Measurements from ENCODE around the gene HOTAIR.

HOTAIR gene

DNA sequence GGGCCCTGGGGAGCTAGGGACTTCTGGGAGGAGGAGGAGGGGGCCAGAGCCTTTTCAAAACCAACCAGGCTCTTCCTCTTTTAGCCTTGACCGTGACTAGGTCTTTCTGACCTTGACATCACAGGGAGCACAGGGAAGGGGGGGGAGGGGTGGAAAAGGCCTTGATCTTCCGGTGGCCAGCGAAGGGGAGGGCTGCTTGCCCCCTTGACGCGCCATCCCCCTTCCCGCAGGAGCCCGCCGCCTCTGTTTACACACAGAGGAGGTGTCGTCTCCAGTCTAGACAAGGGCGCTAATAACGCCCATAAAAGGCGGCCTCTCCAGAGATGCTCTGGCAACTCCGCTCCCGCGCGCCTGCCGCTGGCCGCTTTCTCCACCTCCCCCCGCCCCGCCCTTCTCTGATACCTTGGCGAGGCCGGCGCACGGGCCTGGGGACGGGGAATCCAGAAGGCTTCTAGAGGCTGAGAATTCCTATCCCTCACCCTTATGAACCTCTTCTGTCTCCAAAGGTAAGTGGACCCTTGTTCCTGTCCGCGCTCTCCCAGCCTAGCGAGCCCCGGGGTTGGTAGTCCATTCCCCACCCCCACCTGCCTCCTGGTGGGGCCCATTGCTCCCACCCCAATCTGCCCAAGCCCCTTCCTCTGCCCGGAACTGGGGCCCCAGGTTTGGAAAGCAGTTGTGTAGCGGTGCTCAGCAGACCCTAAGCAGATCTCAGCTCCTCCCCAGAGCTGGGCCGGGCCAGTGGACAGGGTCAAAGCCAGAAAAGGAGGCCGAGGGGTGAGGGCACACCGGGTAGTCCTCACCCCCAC is 24.9 kb downstream of the HOTAIR start:
- Histone ChIP-seq H2BK5ac (ENCODE audit: low read length) (no peak overlapping the region), H3K4me3 (ENCODE audit: low read length in 2 of 2) (no peak overlapping the region), H3K27ac (replicated peaks; ENCODE audit: low read length) (no peak overlapping the region), H2BK15ac (ENCODE audit: low read length) (no peak overlapping the region), H3K14ac (ENCODE audit: low read length) (no peak overlapping the region), H4K91ac (ENCODE audit: low read depth, low read length, poor library complexity) (no peak overlapping the region), H3K9me3 (replicated peaks in 1 of 2; ENCODE audit: control insufficient read depth in 2 of 2, insufficient read depth in 1 of 2, low read depth in 1 of 2, low read length in 2 of 2) (peaks cover 0 to 9% of the 10 kb centered on the region in 2 donors), H2AFZ (ENCODE audit: low read length) (no peak overlapping the region), H3K4ac (ENCODE audit: low read length) (no peak overlapping the region), H3K27me3 (ENCODE audit: control insufficient read depth in 3 of 3, insufficient read depth in 3 of 3, low read depth in 1 of 3, low read length in 3 of 3) (peaks cover 71 to 100% (median 99%) of the 10 kb centered on the region in 3 experiments), H2AK5ac (ENCODE audit: low read depth, low read length) (no peak overlapping the region), H3K9ac (ENCODE audit: low read depth, low read length, poor library complexity) (no peak overlapping the region), H3K4me1 (ENCODE audit: control insufficient read depth in 2 of 2, insufficient read depth in 1 of 2, low read depth in 1 of 2, low read length in 2 of 2) (no peaks in the 10 kb centered on the region), H2BK120ac (ENCODE audit: low read depth, low read length) (no peak overlapping the region), H3K36me3 (replicated peaks in 1 of 2; ENCODE audit: control insufficient read depth in 2 of 2, insufficient read depth in 2 of 2, low read length in 2 of 2) (no peaks in the 10 kb centered on the region), H2BK12ac (ENCODE audit: low read length) (no peak overlapping the region), H3K18ac (ENCODE audit: low read length) (no peak overlapping the region), H3K79me1 (ENCODE audit: low read depth, low read length) (peaks cover 3% of the 10 kb centered on the region), H4K8ac (ENCODE audit: low read depth, low read length) (no peak overlapping the region), H3K4me2 (ENCODE audit: insufficient read depth, low read length, poor library complexity, severe bottlenecking) (no peak overlapping the region), H3K23ac (ENCODE audit: low read depth, low read length, poor library complexity) (peak overlapping the region; percentile 71)
- WGBS, 2 donors (ENCODE audit: extremely low coverage in 2 of 2, insufficient read length in 2 of 2, insufficient replicate concordance in 1 of 2): no CpG with 5 or more reads among the region's 34 CpGs
- DNase-seq (ENCODE audit: low spot score): no peak

DNA sequence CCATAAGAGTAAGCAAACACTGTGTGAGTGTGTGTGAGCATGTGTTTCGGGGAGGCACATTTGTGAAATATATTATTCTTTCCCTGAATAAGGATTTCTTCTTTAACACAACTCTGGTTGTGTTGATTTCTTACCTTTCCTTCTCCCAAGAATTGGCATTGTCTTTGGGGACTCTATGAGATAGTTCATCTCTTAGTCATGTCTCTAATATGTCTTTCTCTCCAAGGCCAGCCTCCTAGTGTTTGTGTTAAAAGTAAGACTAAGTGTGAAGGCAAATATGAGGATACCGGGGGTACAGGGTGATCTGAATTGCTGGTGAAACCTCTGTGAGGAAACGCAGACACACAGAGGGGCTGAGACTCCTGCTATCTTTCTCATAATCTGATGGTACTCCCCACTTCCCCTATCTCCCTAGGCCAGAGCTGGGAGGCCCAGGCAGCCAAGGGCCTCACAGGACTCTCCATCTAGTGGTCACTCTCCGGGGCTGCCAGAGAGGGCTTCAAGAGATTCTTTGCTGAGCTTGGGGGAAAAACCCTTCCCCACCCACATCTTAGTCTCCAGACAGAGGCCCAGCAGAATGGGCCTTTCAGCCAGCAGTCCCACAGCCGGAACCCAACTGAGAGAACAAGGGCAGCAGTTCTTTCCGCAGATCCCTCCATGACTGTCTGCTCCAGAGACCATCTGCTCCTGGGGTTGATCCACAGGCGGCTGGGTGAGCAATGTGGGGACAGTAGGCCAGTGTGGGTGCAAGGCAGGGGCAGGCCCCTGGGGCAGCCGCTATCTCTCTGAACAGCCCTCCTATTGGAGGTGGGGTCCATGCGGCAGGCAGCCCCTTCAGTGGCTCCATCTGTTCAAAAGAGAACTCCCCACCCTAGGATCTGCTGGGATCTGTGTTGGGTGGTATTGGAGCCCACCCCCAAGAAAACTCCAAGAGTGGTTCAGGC is 25.8 kb downstream of the HOTAIR start:
- no peak overlapping the region for H3K27ac ChIP-seq (replicated peaks; ENCODE audit: low read length)
- no peak overlapping the region for H2BK5ac ChIP-seq (ENCODE audit: low read length)
- no peak overlapping the region for H4K91ac ChIP-seq (ENCODE audit: low read depth, low read length, poor library complexity)
- peaks cover 0 to 13% of the 10 kb centered on the region in 2 donors for H3K9me3 ChIP-seq (replicated peaks in 1 of 2; ENCODE audit: control insufficient read depth in 2 of 2, insufficient read depth in 1 of 2, low read depth in 1 of 2, low read length in 2 of 2)
- no peak overlapping the region for H3K14ac ChIP-seq (ENCODE audit: low read length)
- H3K9ac ChIP-seq (ENCODE audit: low read depth, low read length, poor library complexity): no peak overlapping the region
- H3K4me3 ChIP-seq (ENCODE audit: low read length in 2 of 2): no peak overlapping the region
- H3K79me1 ChIP-seq (ENCODE audit: low read depth, low read length): peaks cover 3% of the 10 kb centered on the region
- H3K36me3 ChIP-seq (replicated peaks in 1 of 2; ENCODE audit: control insufficient read depth in 2 of 2, insufficient read depth in 2 of 2, low read length in 2 of 2): no peaks in the 10 kb centered on the region
- WGBS, 2 donors (ENCODE audit: extremely low coverage in 2 of 2, insufficient read length in 2 of 2, insufficient replicate concordance in 1 of 2): no CpG with 5 or more reads among the region's 9 CpGs
- no peak overlapping the region for H2BK12ac ChIP-seq (ENCODE audit: low read length)
- no peak overlapping the region for H2BK120ac ChIP-seq (ENCODE audit: low read depth, low read length)
- H3K4me2 ChIP-seq (ENCODE audit: insufficient read depth, low read length, poor library complexity, severe bottlenecking): no peak overlapping the region
- no peak overlapping the region for H3K4ac ChIP-seq (ENCODE audit: low read length)
- no peak overlapping the region for H2BK15ac ChIP-seq (ENCODE audit: low read length)
- H3K23ac ChIP-seq (ENCODE audit: low read depth, low read length, poor library complexity): peak overlapping the region; percentile 71
- peak overlapping the region; percentile 68 for H2AK5ac ChIP-seq (ENCODE audit: low read depth, low read length)
- no peak overlapping the region for H2AFZ ChIP-seq (ENCODE audit: low read length)
- H3K18ac ChIP-seq (ENCODE audit: low read length): no peak overlapping the region
- H3K4me1 ChIP-seq (ENCODE audit: control insufficient read depth in 2 of 2, insufficient read depth in 1 of 2, low read depth in 1 of 2, low read length in 2 of 2): no peaks in the 10 kb centered on the region
- H4K8ac ChIP-seq (ENCODE audit: low read depth, low read length): no peak overlapping the region
- no peak for DNase-seq (ENCODE audit: low spot score)
- peaks cover 72 to 100% (median 99%) of the 10 kb centered on the region in 3 experiments for H3K27me3 ChIP-seq (ENCODE audit: control insufficient read depth in 3 of 3, insufficient read depth in 3 of 3, low read depth in 1 of 3, low read length in 3 of 3)

DNA sequence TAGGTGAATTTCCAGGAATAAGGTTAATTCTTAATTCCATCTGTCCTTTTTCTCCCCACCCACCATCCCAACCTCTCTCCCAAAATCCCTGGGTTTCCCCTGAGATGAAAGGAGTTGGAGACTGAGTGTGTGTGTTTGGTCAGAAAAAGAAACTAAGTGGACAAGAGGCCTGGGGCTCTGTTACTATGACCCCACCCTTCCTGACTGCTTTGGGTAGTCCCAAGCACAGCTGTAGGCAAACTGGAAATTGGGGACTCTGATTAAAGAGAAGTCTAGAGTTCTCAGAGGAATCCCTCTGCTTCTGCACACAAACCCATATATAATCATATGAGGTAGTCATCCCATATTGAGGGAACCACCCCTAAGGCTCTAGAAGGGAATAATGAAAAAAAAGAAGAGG is 27.0 kb downstream of the HOTAIR start:
- Histone ChIP-seq H3K4me3 (ENCODE audit: low read length in 2 of 2) (no peak overlapping the region), H2AFZ (ENCODE audit: low read length) (no peak overlapping the region), H3K4ac (ENCODE audit: low read length) (no peak overlapping the region), H3K9me3 (replicated peaks in 1 of 2; ENCODE audit: control insufficient read depth in 2 of 2, insufficient read depth in 1 of 2, low read depth in 1 of 2, low read length in 2 of 2) (peaks cover 0 to 14% of the 10 kb centered on the region in 2 donors), H2BK12ac (ENCODE audit: low read length) (no peak overlapping the region), H4K8ac (ENCODE audit: low read depth, low read length) (no peak overlapping the region), H2BK5ac (ENCODE audit: low read length) (no peak overlapping the region), H3K36me3 (replicated peaks in 1 of 2; ENCODE audit: control insufficient read depth in 2 of 2, insufficient read depth in 2 of 2, low read length in 2 of 2) (no peaks in the 10 kb centered on the region), H3K4me2 (ENCODE audit: insufficient read depth, low read length, poor library complexity, severe bottlenecking) (no peak overlapping the region), H4K91ac (ENCODE audit: low read depth, low read length, poor library complexity) (no peak overlapping the region), H3K18ac (ENCODE audit: low read length) (no peak overlapping the region), H3K27me3 (ENCODE audit: control insufficient read depth in 3 of 3, insufficient read depth in 3 of 3, low read depth in 1 of 3, low read length in 3 of 3) (peaks cover 67 to 100% (median 93%) of the 10 kb centered on the region in 3 experiments), H3K79me1 (ENCODE audit: low read depth, low read length) (no peaks in the 10 kb centered on the region), H2BK15ac (ENCODE audit: low read length) (no peak overlapping the region), H3K4me1 (ENCODE audit: control insufficient read depth in 2 of 2, insufficient read depth in 1 of 2, low read depth in 1 of 2, low read length in 2 of 2) (no peaks in the 10 kb centered on the region), H3K27ac (replicated peaks; ENCODE audit: low read length) (no peak overlapping the region), H3K9ac (ENCODE audit: low read depth, low read length, poor library complexity) (no peak overlapping the region), H2AK5ac (ENCODE audit: low read depth, low read length) (no peak overlapping the region), H2BK120ac (ENCODE audit: low read depth, low read length) (no peak overlapping the region), H3K14ac (ENCODE audit: low read length) (no peak overlapping the region), H3K23ac (ENCODE audit: low read depth, low read length, poor library complexity) (no peak overlapping the region)
- no peak for DNase-seq (ENCODE audit: low spot score)
